ENCODE measurements around the gene TTYH2. TPM values are rescaled to one million over a fixed set of nuclear protein-coding genes. Genes with fewer than 3 reads are reported as not detected.

The TTYH2 gene
- total RNA-seq, 1 experiment from 2014 or later: 1.5 TPM

DNA sequence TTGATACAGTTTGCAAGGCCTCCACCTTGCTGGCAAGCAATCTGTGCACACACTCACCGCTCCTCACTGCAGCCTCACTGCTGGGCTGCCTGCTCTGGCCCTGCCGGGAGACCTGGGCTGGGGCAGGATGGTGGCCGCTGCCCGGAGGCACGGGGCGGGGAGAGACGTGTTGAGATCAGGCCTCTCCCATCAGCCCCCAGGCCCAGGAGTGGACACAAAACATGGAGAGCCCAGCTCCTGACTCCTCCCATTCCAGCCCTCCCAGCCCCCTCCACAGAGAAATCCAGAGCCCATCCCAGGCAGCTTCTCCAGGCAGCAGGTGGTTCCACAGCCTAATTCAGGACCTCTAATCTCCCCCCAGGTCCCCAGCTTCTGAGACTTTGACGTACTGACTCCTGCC is 33.0 kb upstream of the TTYH2 start:
- CTCF ChIA-PET: no interaction called here
- no peak for TF ChIP-seq EZH2 (IDR thresholded peaks at IDR 0.05; ENCODE audit: low read depth)
- TF ChIP-seq, protein P1, sequence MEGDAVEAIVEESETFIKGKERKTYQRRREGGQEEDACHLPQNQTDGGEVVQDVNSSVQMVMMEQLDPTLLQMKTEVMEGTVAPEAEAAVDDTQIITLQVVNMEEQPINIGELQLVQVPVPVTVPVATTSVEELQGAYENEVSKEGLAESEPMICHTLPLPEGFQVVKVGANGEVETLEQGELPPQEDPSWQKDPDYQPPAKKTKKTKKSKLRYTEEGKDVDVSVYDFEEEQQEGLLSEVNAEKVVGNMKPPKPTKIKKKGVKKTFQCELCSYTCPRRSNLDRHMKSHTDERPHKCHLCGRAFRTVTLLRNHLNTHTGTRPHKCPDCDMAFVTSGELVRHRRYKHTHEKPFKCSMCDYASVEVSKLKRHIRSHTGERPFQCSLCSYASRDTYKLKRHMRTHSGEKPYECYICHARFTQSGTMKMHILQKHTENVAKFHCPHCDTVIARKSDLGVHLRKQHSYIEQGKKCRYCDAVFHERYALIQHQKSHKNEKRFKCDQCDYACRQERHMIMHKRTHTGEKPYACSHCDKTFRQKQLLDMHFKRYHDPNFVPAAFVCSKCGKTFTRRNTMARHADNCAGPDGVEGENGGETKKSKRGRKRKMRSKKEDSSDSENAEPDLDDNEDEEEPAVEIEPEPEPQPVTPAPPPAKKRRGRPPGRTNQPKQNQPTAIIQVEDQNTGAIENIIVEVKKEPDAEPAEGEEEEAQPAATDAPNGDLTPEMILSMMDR (conservative IDR thresholded peaks at IDR 0.05): no peak
- H3K4me1 ChIP-seq (replicated peaks; ENCODE audit: insufficient read depth): no peaks in the 10 kb centered on the region
- H2AFZ ChIP-seq: no peak overlapping the region
- no peak overlapping the region for H3K4me3 ChIP-seq
- POLR2A ChIA-PET (ENCODE audit: unreplicated experiment): no interaction called here
- no peak for DNase-seq
- H3K9me2 ChIP-seq (ENCODE audit: insufficient read depth): no peaks in the 10 kb centered on the region
- no peak overlapping the region for H3K4me2 ChIP-seq
- BruUV-seq (replicated peaks): no TSS peak
- no peak overlapping the region for H3K27ac ChIP-seq
- intact Hi-C loops (cut with micrococcal nuclease; ENCODE audit: unreplicated experiment): no loop called here
- H3K27me3 ChIP-seq (ENCODE audit: insufficient read depth, low read depth): peaks cover 93% of the 10 kb centered on the region
- H3K9me3 ChIP-seq (ENCODE audit: insufficient read depth, low read depth): no peaks in the 10 kb centered on the region
- H3F3A ChIP-seq (ENCODE audit: insufficient read depth, low read depth): no peaks in the 10 kb centered on the region
- no peaks in the 10 kb centered on the region for H3K79me2 ChIP-seq (ENCODE audit: low read depth)
- no peaks in the 10 kb centered on the region for H4K20me1 ChIP-seq (ENCODE audit: insufficient read depth)
- no peaks in the 10 kb centered on the region for H3K36me3 ChIP-seq (ENCODE audit: low read depth)

DNA sequence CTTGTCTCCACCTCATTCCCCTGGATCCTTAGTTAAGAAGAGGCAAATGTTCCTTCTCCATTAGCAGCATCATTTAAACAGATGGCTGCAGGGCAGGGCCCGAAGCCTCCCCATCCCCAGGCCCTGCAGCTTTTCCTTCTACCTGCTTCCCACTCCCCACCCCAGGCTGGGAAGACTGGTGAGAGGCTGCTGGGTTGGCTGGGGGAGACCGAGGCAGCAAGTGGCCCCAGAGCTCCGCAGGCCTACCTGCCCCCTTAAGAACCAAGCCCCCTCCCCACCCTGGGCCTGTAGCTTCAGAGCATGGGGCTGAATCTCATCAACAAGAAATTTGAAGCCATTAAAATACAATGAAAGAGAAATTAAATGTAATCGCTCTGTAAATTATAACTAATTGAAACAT is 32.0 kb upstream of the TTYH2 start:
- Histone ChIP-seq H3K4me2 (no peak overlapping the region), H3K27ac (no peak overlapping the region), H2AFZ (no peak overlapping the region), H3K9me3 (ENCODE audit: insufficient read depth, low read depth) (no peaks in the 10 kb centered on the region), H3K9me2 (ENCODE audit: insufficient read depth) (no peaks in the 10 kb centered on the region), H3K79me2 (ENCODE audit: low read depth) (no peaks in the 10 kb centered on the region), H3F3A (ENCODE audit: insufficient read depth, low read depth) (no peaks in the 10 kb centered on the region), H3K27me3 (ENCODE audit: insufficient read depth, low read depth) (peaks cover 94% of the 10 kb centered on the region), H3K4me1 (replicated peaks; ENCODE audit: insufficient read depth) (no peaks in the 10 kb centered on the region), H4K20me1 (ENCODE audit: insufficient read depth) (no peaks in the 10 kb centered on the region), H3K36me3 (ENCODE audit: low read depth) (no peaks in the 10 kb centered on the region), H3K4me3 (no peak overlapping the region)
- ChIA-PET POLR2A (ENCODE audit: unreplicated experiment) (no interaction called here), CTCF (no interaction called here)
- DNase-seq: no peak
- no peak for TF ChIP-seq EZH2 (IDR thresholded peaks at IDR 0.05; ENCODE audit: low read depth)
- TF ChIP-seq, protein P1 (conservative IDR thresholded peaks at IDR 0.05): no peak
- intact Hi-C loops (cut with micrococcal nuclease; ENCODE audit: unreplicated experiment): no loop called here
- BruUV-seq (replicated peaks): no TSS peak

DNA sequence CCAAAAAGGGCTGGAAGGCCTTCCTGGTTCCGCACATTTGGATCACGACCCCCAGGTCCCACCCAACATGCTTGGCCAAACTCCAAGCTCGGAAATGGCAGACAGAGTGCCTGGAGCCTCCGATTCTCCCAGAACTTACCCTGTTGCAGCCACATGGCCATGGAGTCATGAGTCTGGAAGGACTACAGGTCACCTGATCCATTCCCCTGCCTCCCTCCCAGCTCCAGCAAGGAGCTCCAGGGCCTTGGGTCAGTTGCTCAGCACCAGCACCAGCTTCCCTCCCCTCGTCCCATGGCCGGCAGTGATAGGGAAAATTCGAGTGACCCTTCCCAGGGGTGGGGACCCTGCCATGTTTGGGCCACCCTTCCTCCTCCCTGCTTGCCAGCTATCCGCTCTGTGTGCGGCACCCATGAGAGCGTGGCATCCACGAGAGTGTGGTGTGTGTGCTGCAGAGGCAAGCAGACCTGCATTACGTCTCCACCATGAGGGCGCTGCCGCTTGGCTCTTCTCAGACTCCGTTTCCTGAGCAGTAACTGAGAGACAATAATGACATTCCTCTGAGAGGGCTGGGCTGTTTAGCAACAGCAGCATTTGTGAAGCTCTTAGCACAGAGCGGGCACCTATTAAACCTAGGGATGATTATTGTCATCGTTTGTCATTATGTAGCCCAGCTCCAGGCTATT is 31.2 kb upstream of the TTYH2 start:
- no TSS peak for BruUV-seq (replicated peaks)
- intact Hi-C loops (cut with micrococcal nuclease; ENCODE audit: unreplicated experiment): no loop called here
- H3K79me2 ChIP-seq (ENCODE audit: low read depth): no peaks in the 10 kb centered on the region
- H3K9me3 ChIP-seq (ENCODE audit: insufficient read depth, low read depth): no peaks in the 10 kb centered on the region
- H2AFZ ChIP-seq: no peak overlapping the region
- H3K4me2 ChIP-seq: no peak overlapping the region
- H3K27me3 ChIP-seq (ENCODE audit: insufficient read depth, low read depth): peaks cover 96% of the 10 kb centered on the region
- no peaks in the 10 kb centered on the region for H3K4me1 ChIP-seq (replicated peaks; ENCODE audit: insufficient read depth)
- no peak overlapping the region for H3K27ac ChIP-seq
- H3F3A ChIP-seq (ENCODE audit: insufficient read depth, low read depth): no peaks in the 10 kb centered on the region
- no peak overlapping the region for H3K4me3 ChIP-seq
- no peaks in the 10 kb centered on the region for H3K9me2 ChIP-seq (ENCODE audit: insufficient read depth)
- H3K36me3 ChIP-seq (ENCODE audit: low read depth): no peaks in the 10 kb centered on the region
- DNase-seq: no peak
- POLR2A ChIA-PET (ENCODE audit: unreplicated experiment): no interaction called here
- no peak for TF ChIP-seq EZH2 (IDR thresholded peaks at IDR 0.05; ENCODE audit: low read depth)
- TF ChIP-seq, protein P1 (conservative IDR thresholded peaks at IDR 0.05): no peak
- H4K20me1 ChIP-seq (ENCODE audit: insufficient read depth): no peaks in the 10 kb centered on the region
- CTCF ChIA-PET: no interaction called here
